GM19328 (cell line): ENCODE measurements around the gene ADPRHL1.

ENCODE experiments used
- ATAC-seq: cut with Tn5 transposase; IDR thresholded peaks from one replicate; pipeline ENCODE4 v1.9.1; 2021; ENCODE audit warnings: mild to moderate bottlenecking, moderate library complexity; ENCODE audit not compliant: unreplicated experiment

The ADPRHL1 gene

GRCh38 chr13:113351514-113352026 is 101.7 kb downstream of the ADPRHL1 start:
- ATAC-seq = no peak

DNA sequence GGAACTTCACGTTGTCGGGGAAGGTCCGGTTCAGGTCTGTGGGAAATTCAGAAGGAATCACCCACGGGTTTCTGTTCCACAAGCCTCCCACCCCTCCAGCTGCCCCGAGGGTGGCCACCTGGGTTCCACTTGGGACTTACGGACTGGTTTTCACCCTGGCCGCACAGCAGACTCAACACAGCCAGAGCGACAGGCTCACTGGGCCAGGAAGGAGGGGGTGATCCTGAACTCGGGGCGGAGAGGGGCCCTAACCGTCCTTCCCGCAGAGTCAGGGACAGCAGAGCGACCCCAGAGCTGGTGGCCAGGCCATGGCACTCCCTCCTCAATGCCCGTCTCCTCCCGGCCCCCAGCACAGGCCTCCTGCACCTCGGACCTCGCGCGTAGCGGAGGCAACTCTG is 102.4 kb downstream of the ADPRHL1 start:
- ATAC-seq = no peak

DNA sequence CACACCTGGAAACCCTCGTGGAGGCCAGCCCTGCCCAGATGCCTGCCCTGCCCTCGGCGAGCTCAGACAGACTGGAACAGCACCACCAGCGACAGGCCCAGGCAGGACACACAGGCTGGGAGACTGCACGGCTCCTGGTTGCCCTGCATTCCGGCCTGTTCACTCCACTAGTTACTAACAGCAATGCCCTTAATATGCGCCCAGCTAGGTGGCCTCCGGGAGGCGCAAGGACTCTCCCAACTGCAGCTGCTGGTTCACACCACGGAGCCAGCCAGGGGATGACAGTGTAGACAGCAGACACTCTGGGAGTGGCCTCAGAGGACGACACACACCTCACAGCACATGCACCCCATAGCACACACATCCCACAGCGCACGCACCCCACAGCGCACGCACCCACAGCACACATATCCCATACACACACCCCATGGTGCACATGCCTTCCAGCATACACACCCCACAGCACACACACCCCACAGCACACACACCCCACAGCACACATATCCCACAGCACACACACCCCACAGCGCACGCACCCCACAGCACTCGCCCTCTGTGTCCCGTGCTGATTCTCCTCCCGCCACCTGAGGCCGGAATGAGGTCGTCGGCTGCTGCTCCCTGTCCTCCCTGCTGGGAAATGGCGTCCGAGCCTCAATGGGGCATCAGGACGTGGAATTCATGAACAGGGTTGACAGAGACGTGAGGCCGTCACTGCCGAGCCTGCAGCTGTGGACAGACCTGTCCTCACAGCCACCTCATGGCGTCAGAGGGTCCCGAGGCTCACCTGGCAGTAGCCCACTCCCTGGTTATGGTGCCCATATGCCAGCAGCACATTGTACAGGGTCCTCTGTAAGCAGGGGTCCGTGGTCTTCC is 103.0 kb downstream of the ADPRHL1 start:
- no peak for ATAC-seq
